GM18508 (cell line): Measurements from ENCODE around the gene EFCAB7.
"Not testable (repeated sequence)": the region's sequence is repeated elsewhere in the genome, so short reads cannot be mapped to it uniquely, and the experiment has no call there.

ENCODE experiments used
- ATAC-seq: cut with Tn5 transposase; IDR thresholded peaks from one replicate; pipeline ENCODE4 v1.9.1; 2021; ENCODE audit warnings: moderate number of reproducible peaks; ENCODE audit not compliant: insufficient read depth, unreplicated experiment

The EFCAB7 gene

DNA sequence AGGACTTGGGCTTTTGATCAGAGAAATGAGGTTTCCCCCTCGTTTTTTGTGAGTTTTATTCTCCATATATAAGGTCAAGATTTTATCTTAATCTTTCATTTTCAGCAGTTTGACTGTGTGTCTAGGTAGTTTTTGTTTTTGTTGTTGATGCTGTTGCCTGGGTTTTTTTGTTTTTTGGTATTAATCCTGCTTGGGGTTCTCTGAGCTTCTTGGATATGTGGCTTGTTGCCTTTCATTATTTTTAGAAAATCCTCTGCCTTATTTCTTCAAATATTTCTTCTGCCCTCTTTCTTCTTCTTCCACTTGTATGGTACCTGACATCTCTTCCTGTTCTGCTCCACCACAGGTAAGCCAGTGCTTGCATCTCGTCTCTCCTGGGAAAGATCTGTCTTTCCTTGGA, 25.0 kb downstream of the EFCAB7 start:
- no peak for ATAC-seq

DNA sequence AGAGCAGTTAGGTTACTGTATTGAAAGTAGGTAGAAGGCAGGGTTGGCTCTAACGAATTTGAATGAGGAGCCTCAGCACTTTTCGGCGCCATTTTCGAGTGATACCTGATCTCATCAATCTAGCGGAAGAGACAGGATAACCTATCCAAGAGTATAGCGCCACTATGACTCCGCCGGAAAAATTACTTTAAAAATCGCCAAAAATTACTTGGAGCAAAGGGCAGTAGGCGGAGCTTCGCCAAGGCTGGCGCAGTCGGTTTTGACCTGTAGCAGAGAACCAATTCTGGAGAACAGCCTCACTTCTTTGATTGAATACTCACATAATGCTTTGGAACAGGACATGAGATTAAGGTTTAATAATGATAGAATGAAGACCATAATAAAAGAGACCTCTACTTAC, 25.6 kb downstream of the EFCAB7 start:
- ATAC-seq: no peak

DNA sequence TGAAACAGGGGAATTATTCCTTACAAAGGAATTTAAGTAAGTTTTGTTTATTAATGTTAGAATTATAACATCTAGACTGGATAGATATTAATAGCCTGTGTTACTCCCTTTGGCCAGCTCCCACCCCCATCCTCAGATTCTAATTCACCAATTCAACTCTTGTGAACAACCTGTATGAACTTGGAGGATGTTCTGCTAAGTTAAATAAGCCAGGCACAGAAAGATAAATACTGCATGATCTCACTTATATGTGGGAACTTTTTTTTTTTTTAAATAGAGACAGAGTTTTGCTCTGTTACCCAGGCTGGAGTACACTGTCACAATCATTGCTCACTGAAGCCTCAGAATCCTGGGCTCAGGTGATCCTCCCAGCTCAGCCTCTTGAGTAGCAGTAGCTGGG, 32.2 kb downstream of the EFCAB7 start:
- no peak for ATAC-seq

DNA sequence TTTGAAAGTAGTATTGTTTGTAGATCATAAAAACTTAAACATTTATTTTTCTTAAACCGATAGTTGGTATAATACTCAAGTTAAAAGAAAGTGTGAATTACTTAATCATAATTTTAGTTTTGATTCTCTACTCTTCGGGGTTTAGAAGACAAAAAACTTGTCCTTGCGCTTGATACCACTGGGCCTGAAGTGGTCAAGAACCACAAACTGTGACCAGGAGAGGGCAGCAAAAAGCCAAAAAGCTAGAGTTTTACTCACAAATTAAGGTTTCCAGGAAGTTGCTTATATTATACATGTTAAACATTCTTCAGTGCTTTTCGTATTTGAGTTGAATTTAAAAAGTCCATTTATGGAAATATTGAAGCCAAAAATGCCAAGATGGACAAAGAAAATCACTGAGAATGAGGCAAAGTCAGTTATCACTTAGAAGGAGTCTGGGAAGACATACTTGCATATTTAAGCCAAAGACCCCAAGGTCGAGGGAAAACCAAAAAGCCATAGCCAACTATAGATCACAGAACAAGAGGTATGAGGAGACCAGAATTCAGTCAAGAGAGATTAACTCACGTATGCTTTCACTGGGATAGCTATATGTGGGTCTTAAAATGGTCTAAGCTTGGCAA, 34.2 kb downstream of the EFCAB7 start:
- ATAC-seq: no peak

DNA sequence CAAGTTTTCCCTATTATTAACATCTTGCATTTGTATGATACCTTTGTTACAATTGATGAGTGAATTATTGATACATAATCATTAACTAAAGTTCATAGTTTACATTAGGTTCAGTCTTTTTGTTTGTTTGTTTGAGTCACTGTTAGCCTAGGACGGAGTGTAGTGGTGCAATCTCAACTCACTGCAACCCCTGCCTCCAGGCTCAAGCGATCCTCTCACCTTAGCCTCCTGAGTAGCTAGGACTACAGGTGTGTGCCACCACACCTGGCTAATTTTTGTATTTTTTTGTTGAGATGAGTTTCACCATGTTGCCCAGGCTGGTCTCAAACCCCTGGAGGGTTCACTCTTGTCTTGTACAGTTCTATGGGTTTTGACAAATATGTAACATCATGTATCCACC, 36.0 kb downstream of the EFCAB7 start:
- ATAC-seq: no peak

DNA sequence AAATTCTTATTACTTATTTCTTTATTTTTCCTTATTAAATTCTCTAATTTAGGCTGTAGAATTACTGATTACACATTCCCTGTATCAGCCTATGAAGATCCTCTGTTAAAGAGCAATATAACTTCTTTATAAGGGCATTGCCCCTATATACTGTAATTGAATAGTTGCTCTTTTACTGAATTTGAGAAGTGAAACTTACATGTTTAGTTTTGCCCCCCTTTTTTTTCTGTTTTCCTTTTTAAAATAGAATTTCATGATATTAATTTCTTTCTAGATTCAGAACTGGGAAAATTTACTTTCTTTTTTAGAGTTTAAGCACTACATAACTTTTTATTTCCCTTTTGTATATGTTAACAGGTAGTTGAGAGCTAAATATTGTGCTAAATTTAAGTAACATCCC, 40.4 kb downstream of the EFCAB7 start:
- ATAC-seq: no peak

DNA sequence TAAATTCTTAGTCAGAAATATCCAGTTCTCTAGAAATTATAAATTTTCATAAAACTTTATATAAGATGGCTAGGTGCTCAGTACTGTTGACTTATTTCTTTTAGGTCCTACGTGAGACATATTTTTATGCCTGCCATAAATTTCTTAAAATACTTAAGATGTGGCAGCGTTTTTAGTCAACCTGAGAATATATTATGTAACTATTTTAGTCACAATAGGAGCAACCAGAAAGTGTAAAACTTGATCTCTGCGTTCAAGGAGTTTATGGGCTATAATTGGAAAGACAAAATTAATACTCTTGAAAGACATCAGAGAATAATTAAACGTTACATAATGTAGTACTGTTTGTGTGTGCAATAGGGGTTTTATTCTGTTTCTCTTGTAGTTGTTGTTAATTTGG, 45.7 kb downstream of the EFCAB7 start:
- no peak for ATAC-seq

DNA sequence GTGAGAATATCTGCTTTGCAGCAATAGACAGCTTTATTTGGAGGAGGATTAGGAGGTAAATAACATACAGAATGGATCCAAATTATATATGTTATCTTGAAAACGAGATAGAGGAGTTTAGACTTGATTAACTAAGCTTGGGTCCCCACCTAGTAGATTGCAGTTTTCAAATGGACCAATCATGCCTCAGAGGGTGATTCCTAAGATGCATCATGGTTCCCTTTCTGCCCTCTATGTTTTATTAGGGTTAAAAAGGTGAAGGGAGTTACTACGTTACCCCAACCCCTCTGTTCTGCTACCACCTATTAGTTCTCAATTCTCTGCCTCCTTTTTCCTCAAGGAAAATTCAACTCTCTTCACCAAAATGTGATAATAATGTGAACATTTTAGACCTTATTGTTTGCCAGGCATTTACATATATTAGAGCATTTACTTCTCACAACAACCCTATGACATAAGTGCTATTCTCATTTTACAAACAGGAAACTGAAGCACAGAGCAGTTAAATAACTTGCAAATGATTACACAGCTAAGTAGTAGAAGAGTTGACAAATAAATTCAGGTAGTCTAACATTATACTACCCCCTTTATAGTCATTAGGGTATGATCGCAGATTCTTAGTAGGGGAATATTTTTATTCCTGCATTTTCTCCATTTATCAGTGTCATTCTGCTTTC, 46.5 kb downstream of the EFCAB7 start:
- ATAC-seq: no peak

DNA sequence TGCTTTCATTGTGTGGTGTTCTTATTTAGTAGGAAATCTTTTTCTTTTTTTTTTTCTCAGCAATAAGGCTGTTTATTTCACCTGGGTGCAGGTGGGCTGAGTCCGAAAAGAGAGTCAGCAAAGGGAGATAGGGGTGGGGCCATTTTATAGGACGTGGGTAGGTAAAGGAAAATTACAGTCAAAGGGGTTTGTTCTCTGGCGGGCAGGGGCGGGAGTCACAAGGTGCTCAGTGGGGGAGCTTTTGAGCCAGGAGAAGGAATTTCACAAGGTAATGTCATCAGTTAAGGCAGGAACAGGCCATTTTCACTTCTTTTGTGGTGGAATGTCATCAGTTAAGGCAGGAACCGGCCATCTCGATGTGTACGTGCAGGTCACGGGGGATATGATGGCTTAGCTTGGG, 49.4 kb downstream of the EFCAB7 start:
- not testable (repeated sequence) for ATAC-seq

DNA sequence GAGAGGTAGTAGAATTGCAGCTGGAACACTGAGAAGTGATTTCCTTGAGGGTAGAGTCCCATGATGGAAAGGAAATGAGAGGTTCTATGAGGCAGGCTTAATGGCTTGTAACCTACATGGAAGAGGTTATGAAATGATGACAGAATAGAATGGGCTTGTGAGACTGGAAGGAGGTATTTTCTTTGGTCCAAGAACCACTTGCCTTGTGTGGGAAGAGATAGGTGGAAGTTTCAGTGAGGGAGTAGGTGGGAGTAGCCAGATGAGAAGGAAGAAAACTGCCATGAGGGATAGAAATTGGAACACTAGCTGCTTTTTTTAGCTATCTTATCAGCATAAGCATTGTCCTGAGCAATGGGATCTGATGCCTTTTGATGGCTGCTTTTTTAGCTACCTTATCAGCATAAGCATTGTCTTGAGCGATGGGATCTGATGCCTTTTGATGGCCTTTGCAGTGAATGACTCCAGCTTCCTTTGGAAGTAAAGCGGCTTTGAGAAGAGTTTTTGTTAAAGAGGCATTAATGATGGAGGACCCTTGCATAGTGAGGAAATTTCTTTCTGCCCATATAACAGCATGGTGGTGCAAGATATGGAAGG, 51.0 kb downstream of the EFCAB7 start:
- not testable (repeated sequence) for ATAC-seq

DNA sequence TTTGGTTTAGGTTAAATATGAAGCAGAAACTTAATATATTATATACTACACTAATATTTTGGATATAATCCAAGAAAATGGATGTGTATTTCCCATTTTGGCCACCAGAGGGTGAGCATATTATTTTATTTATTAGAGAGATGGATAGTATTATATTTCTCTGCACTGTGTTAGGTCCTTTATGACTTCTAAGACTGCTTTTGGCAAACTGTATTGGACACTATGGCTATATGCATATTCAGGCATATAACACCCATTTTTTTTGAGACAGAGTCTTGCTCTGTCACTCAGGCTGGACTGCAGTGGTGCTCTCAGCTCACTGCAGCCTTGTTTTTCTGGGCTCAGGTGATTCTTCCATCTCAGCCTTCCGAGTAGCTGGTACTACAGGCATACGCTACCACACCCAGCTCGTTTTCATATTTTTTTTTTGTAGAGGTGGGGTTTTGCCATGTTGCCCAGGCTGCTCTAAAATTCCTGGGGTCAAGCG, 52.1 kb downstream of the EFCAB7 start:
- ATAC-seq: no peak

DNA sequence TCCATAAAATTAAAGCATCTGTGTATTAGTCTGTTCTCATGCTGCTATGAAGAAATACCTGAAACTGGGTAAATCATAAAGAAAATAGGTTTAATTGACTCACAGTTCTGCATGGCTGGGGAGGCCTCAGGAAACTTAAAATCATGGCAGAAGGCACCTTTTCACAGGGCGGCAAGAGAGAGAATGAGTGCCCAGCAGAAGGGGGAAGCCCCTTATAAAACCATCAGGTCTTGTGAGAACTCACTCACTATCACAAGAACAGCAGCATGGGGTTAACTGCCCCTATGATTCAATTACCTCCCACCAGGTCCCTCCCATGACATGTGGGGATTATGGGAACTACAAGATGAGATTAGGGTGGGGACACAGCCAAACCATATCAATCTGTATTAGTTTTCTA, 63.0 kb downstream of the EFCAB7 start:
- not testable (repeated sequence) for ATAC-seq

DNA sequence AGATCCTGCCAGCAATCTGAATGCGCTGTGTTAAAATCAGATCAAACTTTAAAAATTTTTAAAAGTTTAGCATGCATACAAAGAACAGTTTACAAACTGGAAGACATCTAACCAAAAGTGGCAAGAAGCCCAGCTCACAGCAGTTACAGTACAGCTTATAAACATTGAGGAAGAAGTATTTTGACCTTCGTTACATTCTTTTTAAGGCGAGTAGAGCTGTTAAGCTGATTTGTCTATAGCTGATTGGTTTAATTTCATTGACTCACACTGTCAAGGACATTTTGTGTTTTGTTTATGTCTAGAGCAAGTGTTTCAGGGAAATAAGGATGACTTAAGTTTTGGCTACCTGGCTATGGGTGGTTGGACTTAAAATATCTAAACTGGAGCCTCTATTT, 66.8 kb downstream of the EFCAB7 start:
- no peak for ATAC-seq

DNA sequence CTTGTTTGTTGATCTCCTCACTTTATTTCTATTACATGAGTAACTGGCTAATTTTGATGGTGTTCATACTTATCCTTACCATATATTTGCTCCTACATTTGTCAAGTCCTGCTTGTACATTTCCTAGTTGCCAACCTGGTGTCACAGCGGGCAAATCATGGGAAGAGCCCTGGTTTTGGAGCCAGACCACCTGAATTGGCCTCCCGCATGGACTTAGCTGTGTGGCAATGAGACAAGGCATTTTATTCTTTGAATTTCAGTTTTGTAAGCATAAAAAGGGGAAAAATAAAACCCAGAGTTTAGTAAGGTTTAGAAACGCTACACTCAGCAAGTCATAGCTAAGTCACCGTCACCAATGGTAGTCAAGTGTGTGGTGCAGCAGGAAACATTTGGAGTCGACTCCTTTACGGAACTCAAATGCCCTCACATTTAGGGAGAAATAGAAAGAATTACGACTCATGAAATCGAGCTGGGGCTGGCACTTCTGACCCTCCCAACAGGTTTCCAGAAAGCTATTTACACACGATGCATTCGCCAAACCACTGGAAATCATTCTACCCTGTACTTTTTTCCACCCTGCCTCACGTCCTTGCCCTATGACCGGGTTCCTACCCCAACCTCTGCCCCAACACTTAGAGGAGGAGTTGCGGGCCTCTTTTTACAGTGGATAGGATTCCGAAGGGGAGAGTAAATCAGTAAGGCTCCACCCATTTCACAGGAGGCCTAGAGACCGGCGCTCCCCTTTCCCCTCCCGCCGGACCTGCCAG, 69.4 kb downstream of the EFCAB7 start:
- no peak for ATAC-seq

DNA sequence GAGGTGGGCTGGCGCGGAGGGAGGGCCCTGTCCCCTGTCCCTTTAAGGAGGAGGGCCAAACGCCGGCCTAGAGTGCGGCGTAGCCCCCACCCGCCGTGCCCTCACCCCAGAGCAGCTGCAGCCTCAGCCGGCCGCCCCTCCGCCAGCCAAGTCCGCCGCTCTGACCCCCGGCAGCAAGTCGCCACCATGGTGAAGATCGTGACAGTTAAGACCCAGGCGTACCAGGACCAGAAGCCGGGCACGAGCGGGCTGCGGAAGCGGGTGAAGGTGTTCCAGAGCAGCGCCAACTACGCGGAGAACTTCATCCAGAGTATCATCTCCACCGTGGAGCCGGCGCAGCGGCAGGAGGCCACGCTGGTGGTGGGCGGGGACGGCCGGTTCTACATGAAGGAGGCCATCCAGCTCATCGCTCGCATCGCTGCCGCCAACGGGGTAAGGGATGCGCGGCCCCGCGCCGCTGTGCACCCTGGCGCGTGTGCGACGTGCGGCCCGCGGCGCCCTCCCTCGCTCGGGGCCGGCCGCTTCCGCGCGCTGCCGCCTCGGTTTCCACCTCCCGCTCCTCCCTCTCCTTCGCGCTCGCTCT, 70.1 kb downstream of the EFCAB7 start, which contains the start of gene PGM1:
Gene PGM1 (plus strand): TSS at position 109 of the 583 bp plus-strand sequence. CDS start 78 bp downstream, at position 187.
- ATAC-seq: peak; percentile 46

DNA sequence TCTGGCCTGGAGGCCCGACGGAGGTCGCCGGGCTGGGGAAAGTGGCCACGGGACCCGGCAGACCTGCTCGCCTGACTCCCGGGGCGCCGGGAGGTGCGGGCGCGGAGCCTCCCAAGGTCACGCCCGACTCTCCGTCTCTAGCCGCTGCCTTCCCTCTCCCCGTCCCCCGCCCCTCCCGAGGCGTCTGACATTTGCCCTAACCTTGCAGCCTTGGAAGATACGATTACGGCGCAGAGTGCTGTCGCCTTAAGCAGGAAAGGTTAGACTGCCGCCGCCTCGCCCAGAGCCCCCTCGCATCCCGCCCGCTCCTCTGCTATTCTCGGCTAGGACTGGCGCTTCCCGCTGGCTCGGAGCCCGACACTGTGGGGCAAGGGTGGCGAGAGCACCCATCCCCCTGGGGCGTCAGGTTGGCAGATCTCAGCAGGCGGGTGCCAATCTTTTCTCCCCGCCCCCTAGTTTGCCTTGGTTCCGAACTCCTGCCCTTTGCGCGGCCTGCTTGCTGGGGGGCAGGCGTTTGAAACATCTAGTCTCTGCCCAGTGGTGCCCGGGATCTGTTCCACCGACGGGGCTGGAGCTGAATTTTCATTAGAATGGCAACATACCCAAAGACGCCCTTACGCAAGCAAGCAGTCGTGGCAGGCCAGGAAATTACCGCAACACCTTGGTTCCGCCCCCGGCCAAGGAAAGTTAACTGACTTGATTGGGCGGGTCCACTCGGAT, 70.7 kb downstream of the EFCAB7 start:
- ATAC-seq: peak; percentile 26

DNA sequence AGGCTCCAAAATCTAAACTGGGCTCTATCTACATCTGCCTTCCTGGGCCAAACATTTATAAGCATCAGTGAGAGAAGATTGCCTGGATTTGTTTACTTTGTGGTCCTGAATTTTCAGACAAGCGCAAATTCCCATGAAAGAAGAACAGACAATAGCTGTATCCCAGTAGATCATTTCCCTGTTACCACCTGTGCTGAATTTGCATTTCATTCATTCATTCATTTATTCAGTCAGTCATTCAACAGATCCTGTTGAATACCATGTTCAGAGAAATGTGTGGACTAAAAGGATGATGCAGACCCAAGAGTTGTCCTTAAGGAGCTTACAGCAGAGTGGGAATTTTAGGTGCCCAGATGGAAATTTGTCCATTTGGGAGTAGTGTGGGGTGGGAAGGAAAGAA, 72.1 kb downstream of the EFCAB7 start:
- ATAC-seq: no peak

DNA sequence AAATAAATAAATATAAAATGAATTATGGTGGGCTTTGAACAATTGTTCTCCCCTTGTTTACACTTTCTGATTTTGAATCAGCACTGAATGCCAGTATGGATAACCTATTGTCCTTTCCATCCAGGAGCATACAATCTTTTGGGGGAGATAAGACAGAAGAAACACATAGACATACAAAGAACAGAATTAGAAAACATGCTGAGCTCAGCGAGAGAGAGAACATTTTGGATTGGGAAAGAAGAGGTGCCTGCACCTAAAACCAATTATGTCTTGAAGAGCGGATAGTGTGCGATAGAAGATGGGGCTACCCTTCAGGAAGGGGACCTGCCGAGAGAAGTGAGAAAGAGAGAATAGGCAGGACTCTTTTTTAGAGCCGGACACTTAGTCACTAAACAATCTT, 76.5 kb downstream of the EFCAB7 start:
- no peak for ATAC-seq

DNA sequence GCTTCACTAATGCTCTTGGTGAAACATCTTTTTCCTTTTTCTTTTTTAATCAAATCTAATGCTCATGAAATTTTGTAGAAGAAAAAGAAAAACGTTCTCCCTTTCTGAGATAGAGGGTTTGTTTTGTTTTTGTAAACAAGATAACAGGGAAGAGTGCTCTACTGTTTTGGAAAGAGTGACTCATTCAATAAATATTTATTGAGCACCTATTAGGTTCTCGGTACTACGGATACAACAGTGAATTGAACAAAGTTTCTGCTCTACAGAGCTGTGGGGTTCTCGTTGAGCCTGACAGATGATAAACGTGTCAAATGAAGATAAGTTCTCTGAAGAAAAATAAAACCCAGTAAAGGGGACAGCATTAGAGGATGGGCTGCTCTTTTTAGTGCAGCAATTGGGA, 76.9 kb downstream of the EFCAB7 start:
- ATAC-seq: no peak

DNA sequence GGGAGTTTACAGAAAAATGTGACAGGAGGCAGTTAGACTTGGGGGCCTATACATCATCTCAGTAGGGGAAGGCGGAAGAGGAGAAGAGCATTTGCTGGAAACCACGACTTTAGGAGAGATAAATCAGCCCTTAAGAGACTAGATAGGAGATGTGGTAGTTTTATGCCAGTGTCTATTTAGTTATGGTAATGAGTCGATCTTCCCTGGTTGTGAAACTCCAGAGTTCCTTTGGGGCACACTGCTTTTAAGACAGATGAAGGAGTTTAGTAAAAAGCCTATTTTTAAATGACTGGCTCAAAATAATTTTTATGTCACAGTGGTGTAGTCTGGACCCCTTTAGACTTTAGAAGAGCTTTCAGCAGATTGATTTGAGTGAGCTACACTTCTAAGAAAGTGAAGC, 77.7 kb downstream of the EFCAB7 start:
- no peak for ATAC-seq
